GM23248 (cell line): ENCODE results near the gene TMEM267. TPM values are rescaled to one million over a fixed set of nuclear protein-coding genes. Genes with fewer than 3 reads are reported as not detected.
"Not testable (repeated sequence)": the region's sequence is repeated elsewhere in the genome, so short reads cannot be mapped to it uniquely, and the experiment has no call there.

Experiments used
- DNase-seq: peaks from one replicate; pipeline ENCODE4 v3.0.0-alpha.2; 2015
- H2AFZ ChIP-seq: fragments of 200-600 bp; sonication (generic); 2 replicates; pipeline ENCODE4 v1.6.1; 2016; ENCODE audit warnings: antibody characterized with exemption
- H3F3A ChIP-seq: fragments of 200-600 bp; sonication (generic); 2 replicates; pipeline ENCODE4 v1.6.1; 2016; ENCODE audit warnings: mild to moderate bottlenecking, antibody characterized with exemption, mixed run types; ENCODE audit not compliant: insufficient read depth
- H3K27ac ChIP-seq: fragments of 200-600 bp; sonication (generic); 2 replicates; pipeline ENCODE4 v1.5.1; 2016; ENCODE audit warnings: mild to moderate bottlenecking
- H3K27me3 ChIP-seq: fragments of 200-600 bp; sonication (generic); replicated peaks from 2 replicates; pipeline ENCODE4 v1.6.1; 2016; ENCODE audit warnings: mild to moderate bottlenecking; ENCODE audit not compliant: insufficient read depth
- H3K36me3 ChIP-seq: fragments of 200-600 bp; sonication (generic); 2 replicates; pipeline ENCODE4 v1.6.1; 2016; ENCODE audit warnings: low read depth, mild to moderate bottlenecking
- H3K4me1 ChIP-seq: fragments of 200-600 bp; sonication (generic); 2 replicates; pipeline ENCODE4 v1.6.1; 2016; ENCODE audit warnings: mild to moderate bottlenecking; ENCODE audit not compliant: insufficient read depth
- H3K4me2 ChIP-seq: fragments of 200-600 bp; sonication (generic); one replicate; pipeline ENCODE4 v1.6.1; 2016; ENCODE audit warnings: mild to moderate bottlenecking; ENCODE audit not compliant: unreplicated experiment
- H3K4me3 ChIP-seq: fragments of 200-600 bp; sonication (generic); 2 replicates; pipeline ENCODE4 v1.5.1; 2016; ENCODE audit warnings: mild to moderate bottlenecking
- H3K79me2 ChIP-seq: fragments of 200-600 bp; sonication (generic); 2 replicates; pipeline ENCODE4 v1.6.1; 2016; ENCODE audit warnings: mild to moderate bottlenecking; ENCODE audit not compliant: insufficient read depth
- H3K9ac ChIP-seq: fragments of 200-600 bp; sonication (generic); 2 replicates; pipeline ENCODE4 v1.6.1; 2016; ENCODE audit warnings: mild to moderate bottlenecking
- H3K9me2 ChIP-seq: fragments of 200-600 bp; sonication (generic); 2 replicates; pipeline ENCODE4 v1.6.1; 2016; ENCODE audit warnings: mixed run types, mild to moderate bottlenecking, moderate library complexity; ENCODE audit not compliant: insufficient read depth
- H3K9me3 ChIP-seq: fragments of 200-600 bp; sonication (generic); one replicate; pipeline ENCODE4 v1.6.1; 2017; ENCODE audit warnings: low read depth
- H4K20me1 ChIP-seq: fragments of 200-600 bp; sonication (generic); 2 replicates; pipeline ENCODE4 v1.6.0; 2016; ENCODE audit not compliant: insufficient read depth
- EZH2 ChIP-seq: fragments of 200-600 bp; sonication (generic); IDR thresholded peaks from 2 replicates; pipeline ENCODE4 v1.6.1; 2018; ENCODE audit warnings: antibody characterized with exemption, mild to moderate bottlenecking; ENCODE audit not compliant: insufficient read depth, poor library complexity, severe bottlenecking
- EZH2phosphoT487 ChIP-seq: fragments of 200-600 bp; sonication (generic); IDR thresholded peaks from 2 replicates; pipeline ENCODE4 v1.6.1; 2018; ENCODE audit warnings: antibody characterized with exemption, moderate library complexity, mild to moderate bottlenecking, low read depth; ENCODE audit not compliant: insufficient read depth
- WGBS, 2 experiments: methylation state at CpG; one replicate each; pipeline ENCODE4 v1.1.6; 2015 to 2017; ENCODE audit warnings: low lambda C conversion rate in 2 of 2, low coverage in 1 of 2; ENCODE audit errors: missing lambda C conversion rate in 2 of 2; 5-methylcytosine and 5-hydroxymethylcytosine counted together
- in situ Hi-C: fragments of 300-500 bp; cut with MboI; formaldehyde crosslinking; loops from 2 replicates; pipeline ENCODE4 v1.15.0; 2020
- polyA plus RNA-seq: library from polyadenylated mRNA; unstranded; fragments of >200 nt; fragmentation: Nextera tagmentation; extraction: Ambion mirVana; gene quantifications from 2 replicates; pipeline ENCODE4 v1.2.1, GENCODE V29; 2016
- total RNA-seq: library from RNA; depleted of rRNA; stranded (reverse); fragments of >200 nt; shearing (Covaris generic); gene quantifications from 2 replicates; pipeline ENCODE4 v1.2.3, GENCODE V29; 2014

The TMEM267 gene
- total and polyA plus RNA-seq, 2 experiments from 2014 or later = 41.1 to 47.2 TPM

- no peak for TF ChIP-seq EZH2phosphoT487
- TF ChIP-seq EZH2 = no peak
- H3K27me3 ChIP-seq = no peaks in the 10 kb centered on the region
- H3K9ac ChIP-seq = no peak overlapping the region
- H3K9me3 ChIP-seq = no peaks in the 10 kb centered on the region
- H3K79me2 ChIP-seq = peaks cover 88% of the 10 kb centered on the region
- H3F3A ChIP-seq = no peaks in the 10 kb centered on the region
- no peak overlapping the region for H3K27ac ChIP-seq
- no peaks in the 10 kb centered on the region for H3K4me1 ChIP-seq
- H2AFZ ChIP-seq = no peak overlapping the region
- H4K20me1 ChIP-seq = no peaks in the 10 kb centered on the region
- no peaks in the 10 kb centered on the region for H3K9me2 ChIP-seq
- H3K4me3 ChIP-seq = no peak overlapping the region
- in situ Hi-C loops = no loop called here
- peaks cover 32% of the 10 kb centered on the region; the same call in 1 of the 2 replicates for H3K36me3 ChIP-seq
- no peak overlapping the region for H3K4me2 ChIP-seq
- no peak for DNase-seq
Observed at GRCh38 chr5:43467100-43467499, 16.6 kb downstream of the TMEM267 start.

GRCh38 chr5:43465455-43465854 is 18.2 kb downstream of the TMEM267 start:
- H3K4me3 ChIP-seq, H3K9me2 ChIP-seq, DNase-seq, H3F3A ChIP-seq, H3K9ac ChIP-seq, H3K9me3 ChIP-seq, H3K4me1 ChIP-seq, in situ Hi-C loops, H3K27ac ChIP-seq, H3K4me2 ChIP-seq, H2AFZ ChIP-seq, H3K27me3 ChIP-seq, H4K20me1 ChIP-seq: not testable (repeated sequence)
- H3K79me2 ChIP-seq = peaks cover 88% of the 10 kb centered on the region
- peaks cover 18% of the 10 kb centered on the region; the same call in 1 of the 2 replicates for H3K36me3 ChIP-seq
- 94 to 95% methylated on average over 3 of the region's 3 CpGs for WGBS, 2 experiments

- in situ Hi-C loops = no loop called here
- Histone ChIP-seq H3K27ac (no peak overlapping the region), H3K4me1 (no peaks in the 10 kb centered on the region), H3K9ac (no peak overlapping the region), H2AFZ (no peak overlapping the region), H3K36me3 (peaks cover 26% of the 10 kb centered on the region), H3K4me3 (no peak overlapping the region), H3K9me3 (no peaks in the 10 kb centered on the region), H3K27me3 (no peaks in the 10 kb centered on the region), H3F3A (no peaks in the 10 kb centered on the region), H4K20me1 (no peaks in the 10 kb centered on the region), H3K9me2 (no peaks in the 10 kb centered on the region), H3K4me2 (no peak overlapping the region), H3K79me2 (peaks cover 82% of the 10 kb centered on the region)
- WGBS, 2 experiments = 94 to 100% methylated on average over 1 of the region's 1 CpG
- no peak for TF ChIP-seq EZH2
- no peak for TF ChIP-seq EZH2phosphoT487
- DNase-seq = no peak
Observed at GRCh38 chr5:43461066-43461465, 22.6 kb downstream of the TMEM267 start.

GRCh38 chr5:43456556-43456955 is 27.1 kb downstream of the TMEM267 start:
- H3K4me2 ChIP-seq = no peak overlapping the region
- no peaks in the 10 kb centered on the region for H3K27me3 ChIP-seq
- H3K4me3 ChIP-seq = no peak overlapping the region
- no peak for TF ChIP-seq EZH2
- TF ChIP-seq EZH2phosphoT487 = no peak
- in situ Hi-C loops = no loop called here
- no peak for DNase-seq
- H4K20me1 ChIP-seq = no peaks in the 10 kb centered on the region; the same call in 1 of the 2 replicates
- no peaks in the 10 kb centered on the region for H3K9me3 ChIP-seq
- H3F3A ChIP-seq = no peaks in the 10 kb centered on the region
- H2AFZ ChIP-seq = no peak overlapping the region
- peaks cover 33% of the 10 kb centered on the region for H3K36me3 ChIP-seq
- H3K27ac ChIP-seq = no peak overlapping the region
- H3K79me2 ChIP-seq = peaks cover 54% of the 10 kb centered on the region
- no peaks in the 10 kb centered on the region for H3K9me2 ChIP-seq
- no peak overlapping the region for H3K9ac ChIP-seq
- H3K4me1 ChIP-seq = no peaks in the 10 kb centered on the region
- WGBS, 2 experiments = 92% methylated on average over 3 of the region's 3 CpGs

GRCh38 chr5:43441575-43441974 is 42.1 kb downstream of the TMEM267 start:
- in situ Hi-C loops, H3K9me3 ChIP-seq, H3K79me2 ChIP-seq, H3K4me2 ChIP-seq, H3K9me2 ChIP-seq, H3K9ac ChIP-seq, DNase-seq, H3F3A ChIP-seq, H4K20me1 ChIP-seq, H3K27ac ChIP-seq, H3K4me1 ChIP-seq, H3K4me3 ChIP-seq, H2AFZ ChIP-seq, H3K27me3 ChIP-seq: not testable (repeated sequence)
- H3K36me3 ChIP-seq = peaks cover 29% of the 10 kb centered on the region
